ENCODE data around the gene ACP5.

DNA sequence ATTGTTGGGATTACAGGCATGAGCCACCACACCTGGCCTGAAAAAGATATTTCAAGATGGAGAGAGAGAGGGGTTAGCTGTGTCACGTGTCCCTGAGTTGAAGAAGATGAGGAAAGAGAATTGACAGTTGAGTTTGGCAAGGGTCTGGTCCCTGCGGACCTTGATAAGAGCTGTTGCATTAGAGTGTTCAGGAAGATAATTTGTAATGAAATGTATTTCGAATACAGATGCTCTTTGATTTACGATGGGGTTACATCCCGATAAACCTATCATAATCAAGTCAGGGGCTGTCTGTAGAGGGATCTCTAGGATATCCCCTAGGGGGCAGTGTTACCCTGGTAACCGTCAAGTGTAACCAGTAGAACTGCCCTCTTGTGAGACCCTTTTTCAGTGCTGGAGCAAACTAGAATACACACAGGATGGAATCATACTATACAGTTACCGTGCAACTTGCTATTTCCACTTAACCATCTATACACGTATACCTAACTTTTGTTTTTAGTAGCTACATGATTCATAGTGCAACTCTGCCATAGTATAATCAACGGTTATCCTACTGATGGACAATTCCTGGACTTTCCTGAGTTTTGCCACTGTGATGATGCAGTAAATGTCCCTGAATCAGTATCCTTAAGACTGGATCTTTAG, 16.9 kb downstream of the ACP5 start:
- TF ChIP-seq, protein P1, sequence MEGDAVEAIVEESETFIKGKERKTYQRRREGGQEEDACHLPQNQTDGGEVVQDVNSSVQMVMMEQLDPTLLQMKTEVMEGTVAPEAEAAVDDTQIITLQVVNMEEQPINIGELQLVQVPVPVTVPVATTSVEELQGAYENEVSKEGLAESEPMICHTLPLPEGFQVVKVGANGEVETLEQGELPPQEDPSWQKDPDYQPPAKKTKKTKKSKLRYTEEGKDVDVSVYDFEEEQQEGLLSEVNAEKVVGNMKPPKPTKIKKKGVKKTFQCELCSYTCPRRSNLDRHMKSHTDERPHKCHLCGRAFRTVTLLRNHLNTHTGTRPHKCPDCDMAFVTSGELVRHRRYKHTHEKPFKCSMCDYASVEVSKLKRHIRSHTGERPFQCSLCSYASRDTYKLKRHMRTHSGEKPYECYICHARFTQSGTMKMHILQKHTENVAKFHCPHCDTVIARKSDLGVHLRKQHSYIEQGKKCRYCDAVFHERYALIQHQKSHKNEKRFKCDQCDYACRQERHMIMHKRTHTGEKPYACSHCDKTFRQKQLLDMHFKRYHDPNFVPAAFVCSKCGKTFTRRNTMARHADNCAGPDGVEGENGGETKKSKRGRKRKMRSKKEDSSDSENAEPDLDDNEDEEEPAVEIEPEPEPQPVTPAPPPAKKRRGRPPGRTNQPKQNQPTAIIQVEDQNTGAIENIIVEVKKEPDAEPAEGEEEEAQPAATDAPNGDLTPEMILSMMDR (conservative IDR thresholded peaks at IDR 0.05; ENCODE audit: low read depth, low read length), result peak; percentile 91
- TF ChIP-seq EZH2phosphoT487 (IDR thresholded peaks at IDR 0.05; ENCODE audit: borderline replicate concordance, low read length) (no peak), EZH2 (IDR thresholded peaks at IDR 0.05; ENCODE audit: low read length, unreplicated experiment) (no peak)

Measured in PC-3 (cell line).